ENCODE measurements around the gene LRRC71.
"Not testable (repeated sequence)": the region's sequence is repeated elsewhere in the genome, so short reads cannot be mapped to it uniquely, and the experiment has no call there.

Gene LRRC71

GRCh38 chr1:156912861-156913808 lies 7.3 kb upstream of the LRRC71 start:
- Histone ChIP-seq H3K36me3 (ENCODE audit: control insufficient read depth, insufficient read depth, low read length) (no peaks in the 10 kb centered on the region), H3K9ac (ENCODE audit: low read length) (no peak overlapping the region), H3K27ac (ENCODE audit: low read depth, low read length) (no peak overlapping the region), H3K4me3 (ENCODE audit: low read length) (no peak overlapping the region), H3K27me3 (ENCODE audit: control insufficient read depth, insufficient read depth, low read length) (peaks cover 4% of the 10 kb centered on the region), H3K4me1 (ENCODE audit: control insufficient read depth, insufficient read depth, low read length) (no peaks in the 10 kb centered on the region)

DNA sequence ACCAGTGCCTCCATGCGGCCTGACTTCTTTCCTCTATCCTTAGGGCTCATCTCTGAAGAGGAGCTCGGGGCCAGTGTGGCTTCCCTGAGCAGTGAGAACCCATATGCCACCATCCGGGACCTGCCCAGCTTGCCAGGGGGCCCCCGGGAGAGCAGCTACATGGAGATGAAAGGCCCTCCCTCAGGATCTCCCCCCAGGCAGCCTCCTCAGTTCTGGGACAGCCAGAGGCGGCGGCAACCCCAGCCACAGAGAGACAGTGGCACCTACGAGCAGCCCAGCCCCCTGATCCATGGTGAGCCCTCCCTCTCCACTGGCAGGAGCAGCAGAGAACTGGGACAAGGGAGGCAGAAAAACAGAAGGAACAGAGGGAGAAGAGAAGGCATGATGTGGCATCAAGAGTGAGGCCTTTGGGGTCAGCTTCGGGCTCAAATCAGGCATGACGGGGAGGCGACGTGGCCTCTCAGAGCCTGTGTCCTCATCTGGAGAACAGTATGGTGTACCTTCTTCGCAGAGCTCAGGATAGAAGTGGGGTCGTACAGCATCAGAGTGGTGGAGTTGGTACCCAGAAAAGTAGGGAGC lies 6.5 kb upstream of the LRRC71 start:
- no peak overlapping the region for H3K4me3 ChIP-seq (ENCODE audit: low read length)
- H3K9ac ChIP-seq (ENCODE audit: low read length) = no peak overlapping the region
- H3K27me3 ChIP-seq (ENCODE audit: control insufficient read depth, insufficient read depth, low read length) = peaks cover 4% of the 10 kb centered on the region
- H3K36me3 ChIP-seq (ENCODE audit: control insufficient read depth, insufficient read depth, low read length) = no peaks in the 10 kb centered on the region
- no peak overlapping the region for H3K27ac ChIP-seq (ENCODE audit: low read depth, low read length)
- H3K4me1 ChIP-seq (ENCODE audit: control insufficient read depth, insufficient read depth, low read length) = no peaks in the 10 kb centered on the region

DNA sequence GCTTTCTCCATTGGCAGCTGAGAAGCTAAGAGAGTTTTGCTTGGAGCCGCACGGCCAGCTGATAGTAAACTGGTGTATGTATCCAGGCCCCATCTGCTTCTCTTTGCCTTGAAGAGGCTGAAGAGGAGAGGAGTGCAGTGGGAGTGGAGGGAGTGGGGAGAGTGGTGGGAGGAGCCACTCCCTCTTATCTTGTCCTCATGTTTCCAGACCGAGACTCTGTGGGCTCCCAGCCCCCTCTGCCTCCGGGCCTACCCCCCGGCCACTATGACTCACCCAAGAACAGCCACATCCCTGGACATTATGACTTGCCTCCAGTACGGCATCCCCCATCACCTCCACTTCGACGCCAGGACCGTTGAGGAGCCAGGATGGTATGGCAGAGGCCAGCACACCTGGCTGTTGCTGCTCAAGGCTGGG lies 6.0 kb upstream of the LRRC71 start:
- H3K36me3 ChIP-seq (ENCODE audit: control insufficient read depth, insufficient read depth, low read length) = no peaks in the 10 kb centered on the region
- no peak overlapping the region for H3K27ac ChIP-seq (ENCODE audit: low read depth, low read length)
- H3K9ac ChIP-seq (ENCODE audit: low read length) = no peak overlapping the region
- H3K27me3 ChIP-seq (ENCODE audit: control insufficient read depth, insufficient read depth, low read length) = peaks cover 4% of the 10 kb centered on the region
- H3K4me1 ChIP-seq (ENCODE audit: control insufficient read depth, insufficient read depth, low read length) = no peaks in the 10 kb centered on the region
- no peak overlapping the region for H3K4me3 ChIP-seq (ENCODE audit: low read length)

GRCh38 chr1:156921053-156921529 lies 659 bp downstream of the LRRC71 start:
- H3K27ac ChIP-seq (ENCODE audit: low read depth, low read length) = no peak overlapping the region
- no peak overlapping the region for H3K4me3 ChIP-seq (ENCODE audit: low read length)
- H3K36me3 ChIP-seq (ENCODE audit: control insufficient read depth, insufficient read depth, low read length) = no peaks in the 10 kb centered on the region
- H3K4me1 ChIP-seq (ENCODE audit: control insufficient read depth, insufficient read depth, low read length) = no peaks in the 10 kb centered on the region
- H3K9ac ChIP-seq (ENCODE audit: low read length) = no peak overlapping the region
- peaks cover 46% of the 10 kb centered on the region for H3K27me3 ChIP-seq (ENCODE audit: control insufficient read depth, insufficient read depth, low read length)

DNA sequence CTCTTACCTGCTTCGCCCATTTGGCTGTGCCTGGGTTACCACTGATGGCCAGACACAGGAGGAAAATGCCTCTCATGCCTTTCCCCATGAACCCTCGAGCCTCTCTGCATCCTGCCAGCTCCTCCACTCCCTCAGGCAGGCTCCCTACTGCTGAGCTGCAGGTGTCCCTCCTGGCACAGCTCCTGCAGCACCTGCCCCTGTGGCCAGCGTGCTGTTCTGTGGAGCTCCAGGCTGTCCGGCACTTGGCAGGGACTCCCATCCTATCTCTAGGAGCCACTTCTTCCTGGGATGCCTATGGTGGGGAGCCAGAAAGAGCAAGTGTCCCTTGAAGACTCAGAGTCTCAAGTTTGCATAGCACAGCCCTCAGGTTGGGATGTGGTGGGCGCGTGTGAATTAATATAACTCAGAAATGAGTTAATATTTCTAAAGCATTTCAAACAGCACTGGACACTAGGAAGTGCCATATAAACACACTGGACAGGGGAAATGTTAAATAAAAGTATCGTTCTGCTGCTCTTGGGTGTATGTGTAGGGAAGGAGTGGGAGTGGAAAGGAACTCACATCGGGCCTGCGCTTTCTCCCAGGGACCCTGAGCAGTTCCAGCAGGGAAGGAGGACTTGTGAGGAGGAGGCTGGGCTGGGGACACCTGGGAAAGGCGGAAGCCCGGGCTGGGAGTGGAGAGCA lies 2.7 kb downstream of the LRRC71 start:
- Histone ChIP-seq H3K27me3 (ENCODE audit: control insufficient read depth, insufficient read depth, low read length) (peaks cover 59% of the 10 kb centered on the region), H3K27ac (ENCODE audit: low read depth, low read length) (no peak overlapping the region), H3K4me3 (ENCODE audit: low read length) (no peak overlapping the region), H3K36me3 (ENCODE audit: control insufficient read depth, insufficient read depth, low read length) (no peaks in the 10 kb centered on the region), H3K9ac (ENCODE audit: low read length) (no peak overlapping the region), H3K4me1 (ENCODE audit: control insufficient read depth, insufficient read depth, low read length) (no peaks in the 10 kb centered on the region)

GRCh38 chr1:156923670-156924477 lies 3.4 kb downstream of the LRRC71 start:
- H3K27ac ChIP-seq (ENCODE audit: low read depth, low read length) = no peak overlapping the region
- H3K27me3 ChIP-seq (ENCODE audit: control insufficient read depth, insufficient read depth, low read length) = peaks cover 59% of the 10 kb centered on the region
- no peak overlapping the region for H3K9ac ChIP-seq (ENCODE audit: low read length)
- no peaks in the 10 kb centered on the region for H3K36me3 ChIP-seq (ENCODE audit: control insufficient read depth, insufficient read depth, low read length)
- no peak overlapping the region for H3K4me3 ChIP-seq (ENCODE audit: low read length)
- no peaks in the 10 kb centered on the region for H3K4me1 ChIP-seq (ENCODE audit: control insufficient read depth, insufficient read depth, low read length)

DNA sequence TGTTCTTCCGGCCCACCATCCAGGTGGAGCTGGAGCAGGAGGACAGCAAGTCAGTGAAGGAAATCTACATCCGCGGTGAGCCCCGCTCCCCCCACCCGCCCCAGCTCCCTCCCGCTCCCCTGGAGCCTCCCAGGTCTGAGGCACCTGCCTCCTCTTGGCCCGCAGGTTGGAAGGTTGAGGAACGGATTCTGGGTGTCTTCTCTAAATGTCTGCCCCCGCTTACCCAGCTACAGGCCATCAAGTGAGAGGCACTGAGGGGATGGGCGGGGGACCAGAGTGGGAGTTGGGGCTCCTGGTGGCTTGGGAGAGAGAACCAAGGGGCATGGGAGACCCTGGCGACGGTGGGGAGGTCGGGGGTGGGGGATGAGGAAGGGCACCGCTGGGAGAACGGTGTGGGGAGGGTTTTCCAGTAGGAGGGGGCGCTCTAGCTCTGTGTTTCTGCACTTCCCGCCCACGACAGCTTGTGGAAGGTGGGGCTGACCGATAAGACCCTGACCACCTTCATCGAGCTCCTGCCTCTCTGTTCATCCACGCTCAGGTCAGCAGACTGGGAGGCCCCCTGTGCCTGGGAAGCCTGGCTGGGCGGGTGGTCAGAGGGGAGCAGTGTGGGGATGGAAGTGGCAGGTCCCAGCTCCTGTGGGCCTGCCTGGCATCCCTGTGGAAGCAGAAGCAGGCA lies 4.2 kb downstream of the LRRC71 start:
- H3K4me3 ChIP-seq (ENCODE audit: low read length) = no peak overlapping the region
- H3K27me3 ChIP-seq (ENCODE audit: control insufficient read depth, insufficient read depth, low read length) = peaks cover 61% of the 10 kb centered on the region
- H3K36me3 ChIP-seq (ENCODE audit: control insufficient read depth, insufficient read depth, low read length) = no peaks in the 10 kb centered on the region
- H3K4me1 ChIP-seq (ENCODE audit: control insufficient read depth, insufficient read depth, low read length) = no peaks in the 10 kb centered on the region
- no peak overlapping the region for H3K27ac ChIP-seq (ENCODE audit: low read depth, low read length)
- no peak overlapping the region for H3K9ac ChIP-seq (ENCODE audit: low read length)

DNA sequence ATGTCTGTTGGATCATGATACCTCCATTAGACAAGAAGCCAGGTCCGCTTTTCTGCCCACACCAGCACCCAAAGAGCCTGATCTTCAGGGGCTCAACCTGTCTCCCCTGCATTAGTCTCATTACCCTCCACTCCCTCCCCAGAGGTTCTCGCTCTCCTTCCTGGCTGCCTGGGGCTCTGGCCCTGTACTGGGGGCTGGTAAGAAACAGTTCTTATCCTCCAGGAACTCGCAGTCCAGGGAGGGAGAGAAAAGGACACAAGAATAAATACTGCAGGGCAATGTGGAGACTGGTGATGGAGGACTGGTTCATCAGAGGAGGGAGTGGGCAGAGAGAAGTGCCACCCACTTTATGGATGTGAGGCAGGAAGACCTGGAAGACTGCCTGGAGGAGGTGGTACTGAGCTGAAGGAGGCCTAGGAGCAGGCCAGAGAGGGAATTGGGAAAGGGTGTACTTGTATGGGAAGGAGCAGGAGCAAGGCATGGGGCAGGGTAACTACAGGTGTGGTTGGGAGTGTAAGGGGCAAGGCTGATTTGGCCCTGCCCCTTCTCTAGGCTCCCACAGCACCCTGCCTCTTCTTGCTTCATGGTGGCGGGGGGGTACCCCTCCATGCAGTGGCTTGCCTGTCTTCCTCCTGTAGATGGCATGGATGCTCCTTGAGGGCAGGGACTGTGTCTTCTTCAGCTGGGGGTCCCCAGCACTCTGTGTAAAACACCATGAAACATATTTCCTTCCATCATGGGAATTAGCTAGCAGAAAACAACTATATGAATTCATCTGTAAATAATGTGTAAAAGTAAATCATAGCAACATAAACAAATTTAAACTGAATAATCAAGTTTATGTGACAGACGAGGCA lies 5.0 kb downstream of the LRRC71 start:
- Histone ChIP-seq H3K9ac (ENCODE audit: low read length) (no peak overlapping the region), H3K4me1 (ENCODE audit: control insufficient read depth, insufficient read depth, low read length) (no peaks in the 10 kb centered on the region), H3K4me3 (ENCODE audit: low read length) (no peak overlapping the region), H3K27me3 (ENCODE audit: control insufficient read depth, insufficient read depth, low read length) (peaks cover 61% of the 10 kb centered on the region), H3K36me3 (ENCODE audit: control insufficient read depth, insufficient read depth, low read length) (no peaks in the 10 kb centered on the region), H3K27ac (ENCODE audit: low read depth, low read length) (no peak overlapping the region)

- no peaks in the 10 kb centered on the region for H3K36me3 ChIP-seq (ENCODE audit: control insufficient read depth, insufficient read depth, low read length)
- peaks cover 57% of the 10 kb centered on the region for H3K27me3 ChIP-seq (ENCODE audit: control insufficient read depth, insufficient read depth, low read length)
- peaks cover under 1% of the 10 kb centered on the region for H3K4me1 ChIP-seq (ENCODE audit: control insufficient read depth, insufficient read depth, low read length)
- no peak overlapping the region for H3K27ac ChIP-seq (ENCODE audit: low read depth, low read length)
- no peak overlapping the region for H3K4me3 ChIP-seq (ENCODE audit: low read length)
- H3K9ac ChIP-seq (ENCODE audit: low read length) = no peak overlapping the region
These were observed 5.7 kb downstream of the LRRC71 start for GRCh38 chr1:156926175-156926574.

DNA sequence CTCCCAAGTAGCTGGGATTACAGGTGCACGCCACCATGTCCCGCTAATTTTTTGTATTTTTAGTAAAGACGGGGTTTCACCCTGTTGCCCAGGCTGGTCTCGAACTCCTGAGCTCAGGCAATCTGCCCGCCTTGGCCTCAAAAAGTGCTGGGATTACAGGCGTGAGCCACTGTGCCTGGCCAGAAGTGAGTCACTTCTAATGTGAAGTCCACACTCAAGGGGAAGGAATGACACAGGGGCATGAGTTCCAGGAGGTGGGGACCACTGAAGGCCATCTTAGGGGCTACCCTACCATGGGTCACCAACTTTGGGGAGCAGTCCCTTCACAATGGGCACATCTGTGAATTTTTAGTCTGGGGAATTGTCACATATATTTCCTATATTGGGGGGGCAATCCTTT lies 6.3 kb downstream of the LRRC71 start:
- H3K36me3 ChIP-seq (ENCODE audit: control insufficient read depth, insufficient read depth, low read length); H3K4me1 ChIP-seq (ENCODE audit: control insufficient read depth, insufficient read depth, low read length); H3K9ac ChIP-seq (ENCODE audit: low read length); H3K4me3 ChIP-seq (ENCODE audit: low read length); H3K27ac ChIP-seq (ENCODE audit: low read depth, low read length): not testable (repeated sequence)
- H3K27me3 ChIP-seq (ENCODE audit: control insufficient read depth, insufficient read depth, low read length) = peaks cover 55% of the 10 kb centered on the region

All from rectal smooth muscle tissue (tissue), 1 donor.